ENCODE results near the gene BICRA.

The BICRA gene

GRCh38 chr19:47686679-47687450 lies 77.9 kb downstream of the BICRA start:
- in situ Hi-C loops (cut with HindIII; ENCODE audit: low sequenced_read_pairs), result no loop called here

DNA sequence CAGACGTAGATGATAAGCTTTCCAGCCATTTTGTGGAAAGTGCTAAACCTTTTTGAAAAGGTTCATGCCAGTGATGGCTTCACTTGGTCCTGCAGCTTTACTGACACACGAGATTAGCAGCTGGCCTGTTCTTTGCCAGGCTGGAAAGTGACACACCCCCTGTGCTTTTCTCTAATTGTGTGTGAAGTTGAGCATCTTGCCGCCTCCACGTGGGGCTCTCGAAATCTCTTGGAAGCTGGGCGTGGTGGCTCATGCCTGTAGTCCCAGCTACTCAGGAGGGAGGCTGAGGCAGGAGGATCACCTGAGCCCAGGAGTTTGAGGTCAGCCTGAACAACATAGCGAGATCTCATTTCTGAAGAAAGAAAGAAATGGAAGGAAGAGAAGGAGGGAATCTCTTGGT lies 79.0 kb downstream of the BICRA start:
- in situ Hi-C loops (cut with HindIII; ENCODE audit: low sequenced_read_pairs), result no loop called here

GRCh38 chr19:47691090-47691489 lies 82.2 kb downstream of the BICRA start:
- in situ Hi-C loops (cut with HindIII; ENCODE audit: low sequenced_read_pairs), result no loop called here

GRCh38 chr19:47691782-47692181 lies 82.8 kb downstream of the BICRA start:
- in situ Hi-C loops (cut with HindIII; ENCODE audit: low sequenced_read_pairs), result no loop called here

DNA sequence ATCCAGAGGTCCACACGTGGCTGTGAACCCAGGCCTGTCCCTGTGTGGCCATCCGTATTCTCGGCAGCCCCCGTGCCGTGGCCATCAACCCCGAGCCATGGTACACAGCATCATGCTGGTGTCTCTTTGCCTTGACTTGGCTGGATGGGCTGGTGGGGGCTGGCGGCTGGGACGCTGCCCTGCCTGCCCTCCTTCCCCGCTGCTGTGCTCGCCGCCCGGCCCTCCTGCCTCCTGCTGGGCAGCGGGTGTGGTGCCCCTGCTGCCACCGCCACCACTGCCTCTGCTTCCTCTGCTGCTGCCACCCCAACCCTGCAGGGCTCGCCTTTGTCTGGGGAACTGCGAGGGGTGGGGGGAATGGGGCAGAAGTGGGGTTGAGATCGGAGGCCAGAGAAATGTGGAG lies 84.6 kb downstream of the BICRA start:
- in situ Hi-C loops (cut with HindIII; ENCODE audit: low sequenced_read_pairs), result no loop called here

DNA sequence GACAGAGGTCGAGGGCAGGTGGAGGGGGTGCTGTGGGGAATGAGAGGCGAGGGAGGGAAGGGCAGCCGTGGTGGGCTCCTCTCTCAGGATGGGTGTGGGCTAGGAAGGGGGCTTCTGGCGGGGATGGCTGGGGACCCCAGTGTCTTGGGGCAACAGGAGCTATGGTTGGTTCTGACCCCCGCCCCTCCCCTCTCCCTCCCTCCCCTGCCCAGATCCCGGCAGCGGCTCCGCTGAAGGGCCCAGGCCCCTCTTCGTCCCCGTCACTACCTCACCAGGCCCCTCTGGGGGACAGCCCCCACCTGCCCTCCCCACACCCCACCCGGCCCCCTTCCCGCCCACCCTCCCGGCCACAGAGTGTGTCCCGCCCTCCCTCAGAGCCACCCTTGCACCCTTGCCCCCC lies 85.0 kb downstream of the BICRA start:
- in situ Hi-C loops (cut with HindIII; ENCODE audit: low sequenced_read_pairs), result no loop called here

GRCh38 chr19:47694466-47695273 lies 85.7 kb downstream of the BICRA start:
- in situ Hi-C loops (cut with HindIII; ENCODE audit: low sequenced_read_pairs), result no loop called here

- in situ Hi-C loops (cut with HindIII; ENCODE audit: low sequenced_read_pairs), result no loop called here
These were observed 86.8 kb downstream of the BICRA start for GRCh38 chr19:47695533-47696262.

- in situ Hi-C loops (cut with HindIII; ENCODE audit: low sequenced_read_pairs), result no loop called here
These were observed 87.7 kb downstream of the BICRA start for GRCh38 chr19:47696635-47697034.

- in situ Hi-C loops (cut with HindIII; ENCODE audit: low sequenced_read_pairs), result no loop called here
These were observed 89.1 kb downstream of the BICRA start for GRCh38 chr19:47697863-47698609.

DNA sequence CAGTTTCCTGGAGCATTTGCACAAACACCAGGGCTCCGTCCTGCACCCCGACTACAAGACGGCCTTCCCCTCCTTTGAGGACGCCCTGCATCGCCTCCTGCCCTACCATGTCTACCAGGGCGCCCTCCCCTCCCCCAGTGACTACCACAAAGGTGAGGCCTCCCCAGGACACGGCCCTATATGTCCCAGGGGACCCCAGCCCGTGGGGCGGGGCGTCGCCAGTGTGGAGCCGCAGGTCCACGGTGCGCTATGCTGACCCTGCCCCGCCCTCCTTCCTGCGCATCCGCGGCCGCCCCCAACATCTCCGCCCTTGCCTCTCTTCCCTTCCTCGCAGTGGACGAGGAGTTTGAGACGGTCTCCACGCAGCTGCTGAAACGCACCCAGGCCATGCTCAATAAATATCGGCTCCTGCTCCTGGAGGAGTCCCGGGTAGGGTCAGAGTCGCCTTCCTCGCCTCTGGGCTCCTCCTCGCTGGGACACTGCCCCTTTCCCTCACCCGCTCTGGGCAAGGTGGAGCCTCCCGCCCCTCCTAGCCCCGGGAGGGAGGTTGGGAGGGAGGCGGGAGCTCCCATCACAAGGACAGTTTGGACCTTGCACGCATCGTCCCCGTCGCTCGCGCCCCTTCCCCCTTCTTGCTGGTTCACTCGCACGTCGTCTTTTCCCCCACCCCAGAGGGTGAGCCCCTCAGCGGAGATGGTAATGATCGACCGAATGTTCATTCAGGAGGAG lies 89.9 kb downstream of the BICRA start:
- in situ Hi-C loops (cut with HindIII; ENCODE audit: low sequenced_read_pairs), result no loop called here

DNA sequence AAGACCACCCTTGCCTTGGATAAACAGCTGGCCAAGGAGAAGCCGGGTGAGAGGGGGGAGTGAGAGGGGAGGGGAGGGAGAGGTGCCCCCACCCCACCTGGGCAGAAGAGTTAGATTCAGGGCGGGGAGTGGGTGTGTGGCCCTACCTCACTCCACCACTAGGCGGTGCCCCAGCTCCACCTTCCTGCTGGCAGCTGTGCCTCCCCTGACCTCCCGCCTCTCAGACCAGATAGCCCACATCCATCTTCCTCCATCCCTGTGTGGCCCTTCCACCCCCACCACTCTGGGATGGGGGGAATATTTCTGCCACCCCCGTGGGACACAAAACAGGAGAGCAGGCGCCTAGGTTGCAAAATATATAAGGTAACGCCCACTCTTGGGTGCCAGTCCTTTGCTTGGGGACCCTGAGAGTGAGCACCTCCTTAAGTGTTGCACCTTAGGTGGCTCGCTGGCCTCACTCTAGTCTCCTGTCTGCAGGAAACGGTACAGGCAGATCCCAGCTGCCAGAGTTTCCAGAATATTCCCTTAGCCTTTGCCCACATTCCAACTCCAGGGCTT lies 90.5 kb downstream of the BICRA start:
- in situ Hi-C loops (cut with HindIII; ENCODE audit: low sequenced_read_pairs), result no loop called here

GRCh38 chr19:47700934-47701716 lies 92.2 kb downstream of the BICRA start:
- in situ Hi-C loops (cut with HindIII; ENCODE audit: low sequenced_read_pairs), result no loop called here

GRCh38 chr19:47701717-47702552 lies 93.0 kb downstream of the BICRA start:
- in situ Hi-C loops (cut with HindIII; ENCODE audit: low sequenced_read_pairs), result no loop called here

GRCh38 chr19:47702671-47703070 lies 93.7 kb downstream of the BICRA start:
- in situ Hi-C loops (cut with HindIII; ENCODE audit: low sequenced_read_pairs), result no loop called here

- in situ Hi-C loops (cut with HindIII; ENCODE audit: low sequenced_read_pairs), result no loop called here
These were observed 94.4 kb downstream of the BICRA start for GRCh38 chr19:47703301-47703700.

DNA sequence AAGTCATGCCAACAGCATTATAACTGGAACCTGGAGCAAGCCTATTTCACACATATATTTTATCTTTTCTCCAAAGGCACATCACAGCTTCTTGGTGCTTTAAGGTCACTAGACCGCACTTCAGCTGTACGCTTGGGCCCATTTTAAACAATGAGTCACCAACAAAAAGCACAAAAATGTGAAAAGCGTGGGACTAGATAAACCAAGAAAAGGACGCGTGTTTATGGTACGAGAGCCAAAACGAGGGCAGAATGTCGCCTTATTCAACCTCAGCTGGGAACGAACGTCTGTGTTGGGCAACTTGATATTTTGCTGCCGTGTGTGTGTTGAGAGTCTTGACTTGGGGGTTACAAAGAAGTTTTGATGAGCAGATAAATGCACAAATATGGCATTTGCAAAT lies 95.1 kb downstream of the BICRA start:
- in situ Hi-C loops (cut with HindIII; ENCODE audit: low sequenced_read_pairs), result no loop called here

DNA sequence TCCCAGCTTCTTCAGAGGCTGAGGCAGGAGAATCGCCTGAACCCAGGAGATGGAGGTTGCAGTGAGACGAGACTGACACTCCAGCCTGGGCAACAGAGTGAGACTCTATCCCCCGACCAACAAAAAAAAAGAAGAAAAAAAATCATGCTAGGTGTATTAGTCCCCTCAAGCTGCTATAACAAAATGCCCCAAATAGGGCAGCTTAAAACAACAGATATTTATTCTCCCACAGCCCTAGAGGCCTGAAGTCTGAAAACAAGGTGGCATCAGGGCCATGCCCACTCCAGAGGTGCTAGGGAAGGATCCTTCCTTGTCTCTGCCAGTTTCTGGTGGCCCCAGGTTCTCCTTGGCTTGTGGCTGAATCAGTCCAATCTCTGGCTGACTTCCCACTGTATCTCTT lies 95.7 kb downstream of the BICRA start:
- in situ Hi-C loops (cut with HindIII; ENCODE audit: low sequenced_read_pairs), result no loop called here

All from DLD1 (cell line).